H1 (cell line): ENCODE data around the gene CDKN2B. TPM values are rescaled to one million over a fixed set of nuclear protein-coding genes. Genes with fewer than 3 reads are reported as not detected.

ENCODE experiments used
- BCL11A ChIP-seq, 2 experiments: IDR thresholded peaks; one replicate each; pipeline ENCODE4 v1.6.1; 2011; ENCODE audit warnings: low read depth in 2 of 2, low read length in 2 of 2, mild to moderate bottlenecking in 2 of 2
- polyA plus RNA-seq, 7 experiments: library from polyadenylated mRNA; depleted of rRNA in 3 of 7; stranded (reverse) in 5 of 7; unstranded in 2 of 7; fragments of >200 nt in 5 of 7; fragments of 200-250 nt in 2 of 7; gene quantifications; 1 replicate in 5 of 7; 2 replicates in 1 of 7; 4 replicates in 1 of 7; pipeline versions ENCODE4 v1.2.1 to v1.2.3, GENCODE V29; 2011 to 2013; ENCODE audit warnings: missing spikeins in 2 of 7, mixed read lengths in 2 of 7
- total RNA-seq: library from RNA; stranded (reverse); fragmentation: NEBNext Ultra II Directional; extraction: Animal tissue kit (Norgen Biotek cat#: 25700); gene quantifications from 2 replicates; pipeline ENCODE4 v1.2.1, GENCODE V29; 2021
- TF ChIP-seq, protein P1 (sequence below): fragments of 300-600 bp; sonication (generic); IDR thresholded peaks from 2 replicates; pipeline ENCODE4 v1.7.1; 2012; ENCODE audit warnings: low read length, moderate library complexity, mild to moderate bottlenecking, inconsistent platforms; ENCODE audit not compliant: insufficient replicate concordance

Gene CDKN2B
- total and polyA plus RNA-seq, 2 of the 8 experiments (the other 6 are each of a cell fraction or from before 2014, with no cell fraction given), result 0.20 to 0.88 TPM

DNA sequence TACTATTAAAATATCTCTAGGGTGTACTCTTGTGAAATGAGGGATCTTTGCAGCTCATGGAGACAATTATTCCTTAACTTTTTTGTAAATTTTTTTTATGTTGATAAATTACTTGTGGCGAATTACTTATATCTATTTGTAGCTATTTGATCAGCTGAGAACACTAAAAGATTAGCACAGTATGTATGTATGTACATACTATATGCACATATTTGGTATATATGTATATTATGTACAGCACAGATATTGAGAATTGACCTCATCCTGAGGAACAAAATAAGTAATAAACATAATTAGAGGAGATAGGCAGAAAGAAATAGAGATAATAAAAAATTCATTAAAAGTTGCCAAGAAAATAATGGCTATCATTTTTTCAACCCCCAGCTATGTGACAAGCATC lies 26.7 kb downstream of the CDKN2B start (continued):
- TF ChIP-seq, protein P1, sequence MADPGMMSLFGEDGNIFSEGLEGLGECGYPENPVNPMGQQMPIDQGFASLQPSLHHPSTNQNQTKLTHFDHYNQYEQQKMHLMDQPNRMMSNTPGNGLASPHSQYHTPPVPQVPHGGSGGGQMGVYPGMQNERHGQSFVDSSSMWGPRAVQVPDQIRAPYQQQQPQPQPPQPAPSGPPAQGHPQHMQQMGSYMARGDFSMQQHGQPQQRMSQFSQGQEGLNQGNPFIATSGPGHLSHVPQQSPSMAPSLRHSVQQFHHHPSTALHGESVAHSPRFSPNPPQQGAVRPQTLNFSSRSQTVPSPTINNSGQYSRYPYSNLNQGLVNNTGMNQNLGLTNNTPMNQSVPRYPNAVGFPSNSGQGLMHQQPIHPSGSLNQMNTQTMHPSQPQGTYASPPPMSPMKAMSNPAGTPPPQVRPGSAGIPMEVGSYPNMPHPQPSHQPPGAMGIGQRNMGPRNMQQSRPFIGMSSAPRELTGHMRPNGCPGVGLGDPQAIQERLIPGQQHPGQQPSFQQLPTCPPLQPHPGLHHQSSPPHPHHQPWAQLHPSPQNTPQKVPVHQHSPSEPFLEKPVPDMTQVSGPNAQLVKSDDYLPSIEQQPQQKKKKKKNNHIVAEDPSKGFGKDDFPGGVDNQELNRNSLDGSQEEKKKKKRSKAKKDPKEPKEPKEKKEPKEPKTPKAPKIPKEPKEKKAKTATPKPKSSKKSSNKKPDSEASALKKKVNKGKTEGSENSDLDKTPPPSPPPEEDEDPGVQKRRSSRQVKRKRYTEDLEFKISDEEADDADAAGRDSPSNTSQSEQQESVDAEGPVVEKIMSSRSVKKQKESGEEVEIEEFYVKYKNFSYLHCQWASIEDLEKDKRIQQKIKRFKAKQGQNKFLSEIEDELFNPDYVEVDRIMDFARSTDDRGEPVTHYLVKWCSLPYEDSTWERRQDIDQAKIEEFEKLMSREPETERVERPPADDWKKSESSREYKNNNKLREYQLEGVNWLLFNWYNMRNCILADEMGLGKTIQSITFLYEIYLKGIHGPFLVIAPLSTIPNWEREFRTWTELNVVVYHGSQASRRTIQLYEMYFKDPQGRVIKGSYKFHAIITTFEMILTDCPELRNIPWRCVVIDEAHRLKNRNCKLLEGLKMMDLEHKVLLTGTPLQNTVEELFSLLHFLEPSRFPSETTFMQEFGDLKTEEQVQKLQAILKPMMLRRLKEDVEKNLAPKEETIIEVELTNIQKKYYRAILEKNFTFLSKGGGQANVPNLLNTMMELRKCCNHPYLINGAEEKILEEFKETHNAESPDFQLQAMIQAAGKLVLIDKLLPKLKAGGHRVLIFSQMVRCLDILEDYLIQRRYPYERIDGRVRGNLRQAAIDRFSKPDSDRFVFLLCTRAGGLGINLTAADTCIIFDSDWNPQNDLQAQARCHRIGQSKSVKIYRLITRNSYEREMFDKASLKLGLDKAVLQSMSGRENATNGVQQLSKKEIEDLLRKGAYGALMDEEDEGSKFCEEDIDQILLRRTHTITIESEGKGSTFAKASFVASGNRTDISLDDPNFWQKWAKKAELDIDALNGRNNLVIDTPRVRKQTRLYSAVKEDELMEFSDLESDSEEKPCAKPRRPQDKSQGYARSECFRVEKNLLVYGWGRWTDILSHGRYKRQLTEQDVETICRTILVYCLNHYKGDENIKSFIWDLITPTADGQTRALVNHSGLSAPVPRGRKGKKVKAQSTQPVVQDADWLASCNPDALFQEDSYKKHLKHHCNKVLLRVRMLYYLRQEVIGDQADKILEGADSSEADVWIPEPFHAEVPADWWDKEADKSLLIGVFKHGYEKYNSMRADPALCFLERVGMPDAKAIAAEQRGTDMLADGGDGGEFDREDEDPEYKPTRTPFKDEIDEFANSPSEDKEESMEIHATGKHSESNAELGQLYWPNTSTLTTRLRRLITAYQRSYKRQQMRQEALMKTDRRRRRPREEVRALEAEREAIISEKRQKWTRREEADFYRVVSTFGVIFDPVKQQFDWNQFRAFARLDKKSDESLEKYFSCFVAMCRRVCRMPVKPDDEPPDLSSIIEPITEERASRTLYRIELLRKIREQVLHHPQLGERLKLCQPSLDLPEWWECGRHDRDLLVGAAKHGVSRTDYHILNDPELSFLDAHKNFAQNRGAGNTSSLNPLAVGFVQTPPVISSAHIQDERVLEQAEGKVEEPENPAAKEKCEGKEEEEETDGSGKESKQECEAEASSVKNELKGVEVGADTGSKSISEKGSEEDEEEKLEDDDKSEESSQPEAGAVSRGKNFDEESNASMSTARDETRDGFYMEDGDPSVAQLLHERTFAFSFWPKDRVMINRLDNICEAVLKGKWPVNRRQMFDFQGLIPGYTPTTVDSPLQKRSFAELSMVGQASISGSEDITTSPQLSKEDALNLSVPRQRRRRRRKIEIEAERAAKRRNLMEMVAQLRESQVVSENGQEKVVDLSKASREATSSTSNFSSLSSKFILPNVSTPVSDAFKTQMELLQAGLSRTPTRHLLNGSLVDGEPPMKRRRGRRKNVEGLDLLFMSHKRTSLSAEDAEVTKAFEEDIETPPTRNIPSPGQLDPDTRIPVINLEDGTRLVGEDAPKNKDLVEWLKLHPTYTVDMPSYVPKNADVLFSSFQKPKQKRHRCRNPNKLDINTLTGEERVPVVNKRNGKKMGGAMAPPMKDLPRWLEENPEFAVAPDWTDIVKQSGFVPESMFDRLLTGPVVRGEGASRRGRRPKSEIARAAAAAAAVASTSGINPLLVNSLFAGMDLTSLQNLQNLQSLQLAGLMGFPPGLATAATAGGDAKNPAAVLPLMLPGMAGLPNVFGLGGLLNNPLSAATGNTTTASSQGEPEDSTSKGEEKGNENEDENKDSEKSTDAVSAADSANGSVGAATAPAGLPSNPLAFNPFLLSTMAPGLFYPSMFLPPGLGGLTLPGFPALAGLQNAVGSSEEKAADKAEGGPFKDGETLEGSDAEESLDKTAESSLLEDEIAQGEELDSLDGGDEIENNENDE, result no peak
- TF ChIP-seq BCL11A (IDR thresholded peaks at IDR 0.05; ENCODE audit: low read depth in 2 of 2, low read length in 2 of 2), result no peak
- TF ChIP-seq, all 59 proteins: peak for 0
